Right lobe of liver (tissue), 6 donors: ENCODE measurements around the gene PDSS1. TPM values are rescaled to one million over a fixed set of nuclear protein-coding genes. Genes with fewer than 3 reads are reported as not detected.

Source experiments
- ATAC-seq, 4 donors: fragments of 200-7000 bp; cut with Tn5 transposase; one replicate each; pipeline ENCODE4 v1.9.1; 2020; ENCODE audit warnings: mild to moderate bottlenecking in 4 of 4, moderate library complexity in 4 of 4
- DNase-seq, 3 donors: peaks; one replicate each; pipeline ENCODE4 v3.0.0-alpha.2; 2020
- H3K27ac ChIP-seq, 3 donors: fragments of 200-600 bp; one replicate each; pipeline ENCODE4 v1.8.0; 2022
- H3K27me3 ChIP-seq, 2 donors: fragments of 200-600 bp; one replicate each; pipeline ENCODE4 v1.8.0; 2022
- H3K36me3 ChIP-seq, 4 donors: fragments of 200-600 bp; sonication (generic) in 1 of 4; one replicate each; pipeline versions ENCODE4 v1.5.1 to v1.8.0; 2017 to 2022; ENCODE audit warnings: control low read depth in 1 of 4
- H3K4me1 ChIP-seq, 4 donors: fragments of 200-600 bp; sonication (generic) in 1 of 4; one replicate each; pipeline versions ENCODE4 v1.5.1 to v1.8.0; 2017 to 2022; ENCODE audit warnings: control low read depth in 1 of 4
- H3K4me3 ChIP-seq, 3 donors: fragments of 200-600 bp; one replicate each; pipeline ENCODE4 v1.8.0; 2022
- H3K9me3 ChIP-seq, 4 donors: fragments of 200-600 bp; sonication (generic) in 1 of 4; one replicate each; pipeline versions ENCODE4 v1.5.1 to v1.8.0; 2017 to 2022; ENCODE audit warnings: control low read depth in 1 of 4
- POLR2A ChIP-seq: fragments of 450-650 bp; IDR thresholded peaks from one replicate; pipeline ENCODE4 v1.6.1; 2017; ENCODE audit warnings: antibody characterized with exemption, mild to moderate bottlenecking
- WGBS: methylation state at CpG from one replicate; pipeline ENCODE4 v1.1.6; 2018; ENCODE audit warnings: low coverage, low lambda C conversion rate; ENCODE audit not compliant: insufficient coverage; ENCODE audit errors: missing lambda C conversion rate; 5-methylcytosine and 5-hydroxymethylcytosine counted together
- intact Hi-C, 2 donors: fragments of 100-400 bp; cut with DNase I; formaldehyde crosslinking; loops; one replicate each; pipeline versions ENCODE4 v1.11.2 to v1.14.1; 2022
- total RNA-seq, 6 experiments: library from RNA; depleted of rRNA in 2 of 6; stranded (reverse); fragments of >200 nt in 2 of 6; fragmentation: NEBNext Ultra II Directional in 3 of 6; extraction: Animal tissue kit (Norgen Biotek cat#: 25700) in 3 of 6; gene quantifications; one replicate each; pipeline versions ENCODE4 v1.1.0 to v1.2.4, GENCODE V29; 2016 to 2023
- TF ChIP-seq, protein P1 (sequence below), 4 donors: fragments of 200-600 bp in 3 of 4; fragments of 450-650 bp in 1 of 4; IDR thresholded peaks; one replicate each; pipeline versions ENCODE4 v1.5.1 to v1.8.0; 2016 to 2022; ENCODE audit warnings: antibody characterized with exemption in 4 of 4, mild to moderate bottlenecking in 2 of 4
- donor health status: DM: no; HTN: yes; CAD: no.
- donor health status: DM: no; HTN: no; CAD: no.
- donor health status: DM: no; HTN: no; CAD: no.
- donor health status: DM: no; HTN: yes; CAD: no.
- donor health status: DM: no; HTN: yes; CAD: no.

The PDSS1 gene
- total RNA-seq, 6 experiments from 2014 or later: 2.3 to 15.9 (median 4.1) TPM

- peaks cover 0 to 9% (median 2%) of the 10 kb centered on the region in 4 donors for H3K4me1 ChIP-seq
- H3K36me3 ChIP-seq: peaks cover 0 to 12% (median 1%) of the 10 kb centered on the region in 4 donors
- no peaks in the 10 kb centered on the region for H3K27me3 ChIP-seq
- TF ChIP-seq, protein P1, sequence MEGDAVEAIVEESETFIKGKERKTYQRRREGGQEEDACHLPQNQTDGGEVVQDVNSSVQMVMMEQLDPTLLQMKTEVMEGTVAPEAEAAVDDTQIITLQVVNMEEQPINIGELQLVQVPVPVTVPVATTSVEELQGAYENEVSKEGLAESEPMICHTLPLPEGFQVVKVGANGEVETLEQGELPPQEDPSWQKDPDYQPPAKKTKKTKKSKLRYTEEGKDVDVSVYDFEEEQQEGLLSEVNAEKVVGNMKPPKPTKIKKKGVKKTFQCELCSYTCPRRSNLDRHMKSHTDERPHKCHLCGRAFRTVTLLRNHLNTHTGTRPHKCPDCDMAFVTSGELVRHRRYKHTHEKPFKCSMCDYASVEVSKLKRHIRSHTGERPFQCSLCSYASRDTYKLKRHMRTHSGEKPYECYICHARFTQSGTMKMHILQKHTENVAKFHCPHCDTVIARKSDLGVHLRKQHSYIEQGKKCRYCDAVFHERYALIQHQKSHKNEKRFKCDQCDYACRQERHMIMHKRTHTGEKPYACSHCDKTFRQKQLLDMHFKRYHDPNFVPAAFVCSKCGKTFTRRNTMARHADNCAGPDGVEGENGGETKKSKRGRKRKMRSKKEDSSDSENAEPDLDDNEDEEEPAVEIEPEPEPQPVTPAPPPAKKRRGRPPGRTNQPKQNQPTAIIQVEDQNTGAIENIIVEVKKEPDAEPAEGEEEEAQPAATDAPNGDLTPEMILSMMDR (IDR thresholded peaks at IDR 0.05): no peak
- TF ChIP-seq POLR2A: no peak
- H3K9me3 ChIP-seq: no peaks in the 10 kb centered on the region
- intact Hi-C loops: loop anchor here (5.0 to 10.0 kb wide), 2 partner anchors 155 to 158 kb away; no protein-coding TSS in a partner anchor
- WGBS: 90% methylated on average over 4 of the region's 4 CpGs
- DNase-seq (no peak), ATAC-seq (no peak)
- no peak overlapping the region for H3K27ac ChIP-seq
- H3K4me3 ChIP-seq: no peak overlapping the region
Measured at GRCh38 chr10:26729395-26729794, 31.9 kb downstream of the PDSS1 start.

GRCh38 chr10:26730552-26730951 is 33.1 kb downstream of the PDSS1 start:
- H3K4me3 ChIP-seq: no peak overlapping the region
- intact Hi-C loops: no loop called here
- H3K9me3 ChIP-seq: no peaks in the 10 kb centered on the region
- H3K27ac ChIP-seq: no peak overlapping the region
- peaks cover 0 to 18% (median 2%) of the 10 kb centered on the region in 4 donors for H3K4me1 ChIP-seq
- DNase-seq: no peak
- no peak for TF ChIP-seq POLR2A
- TF ChIP-seq, protein P1 (IDR thresholded peaks at IDR 0.05): no peak
- WGBS: 84% methylated on average over 2 of the region's 2 CpGs
- no peaks in the 10 kb centered on the region for H3K27me3 ChIP-seq
- no peak for ATAC-seq
- peaks cover 0 to 2% (median 0%) of the 10 kb centered on the region in 4 donors for H3K36me3 ChIP-seq

DNA sequence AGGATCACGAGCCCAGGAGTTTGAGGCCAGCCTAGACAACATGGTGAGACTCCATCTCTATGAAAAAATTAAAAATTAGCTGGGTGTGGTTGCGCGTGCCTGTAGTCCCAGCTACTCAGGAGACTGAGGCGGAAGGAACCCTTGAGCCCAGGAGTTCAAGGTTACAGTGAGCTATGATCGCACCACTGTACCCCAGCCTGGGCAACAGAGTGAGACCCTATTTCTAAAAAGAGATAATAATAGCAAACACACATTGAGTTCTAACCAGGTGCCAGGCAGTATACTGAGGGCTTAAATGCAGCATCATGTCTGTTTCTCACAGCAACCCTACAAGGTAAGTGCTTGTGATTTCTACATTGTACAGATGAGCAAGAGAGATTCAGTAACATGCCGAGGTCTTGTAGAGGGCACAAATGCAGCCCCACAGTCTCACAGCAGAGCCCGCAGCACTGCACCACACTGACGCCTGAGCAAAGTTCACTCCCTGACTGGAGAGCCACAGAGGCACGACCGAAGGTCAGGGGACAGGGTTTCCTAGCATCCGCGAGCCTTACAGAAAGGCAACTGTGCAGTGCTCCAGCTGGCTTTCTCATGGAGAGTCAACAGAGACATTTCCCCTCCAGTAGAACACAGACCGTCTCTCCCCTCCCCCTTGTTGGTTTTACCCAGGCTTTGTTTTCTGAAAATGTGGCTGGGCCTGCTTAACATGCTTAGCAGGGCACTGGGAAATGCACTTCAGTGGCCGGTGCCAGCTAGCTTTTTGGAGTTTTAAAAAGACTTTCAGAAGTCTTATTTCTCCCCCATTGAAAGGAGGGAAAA is 36.5 kb downstream of the PDSS1 start:
- peaks cover 0 to 28% (median 8%) of the 10 kb centered on the region in 4 donors for H3K4me1 ChIP-seq
- 61% methylated on average over 7 of the region's 14 CpGs for WGBS
- DNase-seq (peak; percentile 77 to 88 (median 84)), ATAC-seq (peak; percentile 93 to 99 (median 96))
- intact Hi-C loops: no loop called here
- no peak overlapping the region for H3K4me3 ChIP-seq
- no peaks in the 10 kb centered on the region for H3K27me3 ChIP-seq
- peak overlapping the region in 2 of 3 donors; percentile 26 to 29 for H3K27ac ChIP-seq
- no peaks in the 10 kb centered on the region for H3K9me3 ChIP-seq
- TF ChIP-seq, protein P1 (IDR thresholded peaks at IDR 0.05): no peak
- TF ChIP-seq POLR2A: no peak
- H3K36me3 ChIP-seq: no peaks in the 10 kb centered on the region

DNA sequence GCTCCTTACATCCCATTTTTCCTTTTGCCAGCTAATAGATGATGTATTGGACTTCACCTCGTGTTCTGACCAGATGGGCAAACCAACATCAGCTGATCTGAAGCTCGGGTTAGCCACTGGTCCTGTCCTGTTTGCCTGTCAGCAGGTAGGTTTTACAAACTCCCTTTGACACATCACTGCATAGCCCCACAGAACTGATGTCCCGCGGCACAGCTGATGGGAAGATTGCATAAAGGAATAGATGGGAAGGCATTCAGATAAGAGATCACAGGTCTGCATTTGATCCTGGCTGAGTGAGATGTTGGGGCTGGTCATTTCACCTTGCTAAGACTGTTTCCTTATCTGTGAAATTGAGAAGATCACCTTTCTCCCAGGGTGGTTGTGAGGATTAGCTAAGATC is 37.9 kb downstream of the PDSS1 start:
- Histone ChIP-seq H3K36me3 (no peaks in the 10 kb centered on the region), H3K4me3 (no peak overlapping the region)
- ATAC-seq: no peak

More for the DNA sequence above, 37.9 kb downstream of the PDSS1 start:
- peaks cover 0 to 28% (median 8%) of the 10 kb centered on the region in 4 donors for H3K4me1 ChIP-seq
- intact Hi-C loops: no loop called here
- TF ChIP-seq, protein P1 (IDR thresholded peaks at IDR 0.05): no peak
- TF ChIP-seq POLR2A: no peak
- no peaks in the 10 kb centered on the region for H3K9me3 ChIP-seq
- no peak for DNase-seq
- H3K27ac ChIP-seq: no peak overlapping the region
- no peaks in the 10 kb centered on the region for H3K27me3 ChIP-seq
- 93% methylated on average over 3 of the region's 4 CpGs for WGBS
